K562 (cell line): Measurements from ENCODE around the gene YTHDC2. TPM values are rescaled to one million over a fixed set of nuclear protein-coding genes. Genes with fewer than 3 reads are reported as not detected.

Experiments
- ATAC-seq: fragments of 200-7000 bp; cut with Tn5 transposase; 3 replicates; pipeline ENCODE4 v1.9.1; 2020; ENCODE audit warnings: moderate library complexity
- BruUV-seq: library from RNA; stranded (reverse); fragments of 400-500 nt; replicated peaks from 2 replicates; lab custom pipeline; 2021; lab: Mats Ljungman, UMichigan
- CTCF ChIA-PET: fragments of 300-600 bp; formaldehyde crosslinking; extraction: SDS; loops from one replicate; lab custom pipeline; 2021; ENCODE audit warnings: low intra/inter-chr PET ratio; lab: Yijun Ruan, JAX
- POLR2A ChIA-PET: fragments of 300-600, 350-650 bp; sonication (Branson Sonifier 250); formaldehyde crosslinking; extraction: SDS; loops from one replicate; lab custom pipeline; 2021; ENCODE audit warnings: antibody characterized with exemption, inconsistent platforms; lab: Yijun Ruan, JAX
- DNase-seq, 4 experiments: peaks; one replicate each; pipeline versions ENCODE4 v3.0.0 to v3.0.0-alpha.2; 2011 to 2018; ENCODE audit warnings: low spot score in 3 of 4, mixed read lengths in 3 of 4; ENCODE audit errors: extremely low read depth in 1 of 4
- FAIRE-seq: peaks from 2 replicates; lab custom pipeline; 2011; peaks lifted over from hg19 to GRCh38; lab: Jason Lieb, UNC
- H2AFZ ChIP-seq: 2 replicates; pipeline ENCODE4 v1.6.0; 2011; ENCODE audit warnings: low read depth, low read length, control low read depth, inconsistent platforms
- H3K27ac ChIP-seq: fragments of 200-600 bp; 3 replicates; pipeline ENCODE4 v1.8.0; 2011; ENCODE audit warnings: low read depth, mild to moderate bottlenecking, control low read depth, inconsistent platforms, low read length, moderate library complexity, mixed read lengths; ENCODE audit errors: extremely low read depth
- H3K27me3 ChIP-seq, 2 experiments: fragments of 300-600 bp in 1 of 2; 2 replicates in 1 of 2; 3 replicates in 1 of 2; pipeline versions ENCODE4 v1.6.0 to v1.8.0; 2011; ENCODE audit warnings: inconsistent platforms in 2 of 2, low read length in 2 of 2, mild to moderate bottlenecking in 1 of 2, mixed read lengths in 1 of 2, moderate library complexity in 1 of 2; ENCODE audit not compliant: control insufficient read depth in 2 of 2, insufficient read depth in 2 of 2
- H3K36me3 ChIP-seq: fragments of 300-600 bp; 3 replicates; pipeline ENCODE4 v1.8.0; 2011; ENCODE audit warnings: mild to moderate bottlenecking, low read length, inconsistent platforms; ENCODE audit not compliant: control insufficient read depth, insufficient read depth
- H3K4me1 ChIP-seq, 2 experiments: fragments of 200-600 bp in 1 of 2; replicated peaks in 1 of 2; 2 replicates in 1 of 2; 3 replicates in 1 of 2; pipeline versions ENCODE4 v1.5.1 to v1.8.0; 2011; ENCODE audit warnings: inconsistent platforms in 2 of 2, low read length in 2 of 2, mild to moderate bottlenecking in 1 of 2, mixed read lengths in 1 of 2, moderate library complexity in 1 of 2; ENCODE audit not compliant: control insufficient read depth in 2 of 2, insufficient read depth in 2 of 2
- H3K4me2 ChIP-seq: 2 replicates; pipeline ENCODE4 v1.6.1; 2011; ENCODE audit warnings: low read length, control low read depth, inconsistent platforms, mixed read lengths; ENCODE audit not compliant: insufficient read depth
- H3K4me3 ChIP-seq: fragments of 200-600 bp; sonication (generic), shearing (Covaris generic); 2 replicates; pipeline ENCODE4 v1.5.1; 2016; ENCODE audit warnings: control low read depth, inconsistent platforms
- H3K79me2 ChIP-seq: fragments of 200-600 bp; 3 replicates; pipeline ENCODE4 v1.8.0; 2011; ENCODE audit warnings: low read length, inconsistent platforms; ENCODE audit not compliant: control insufficient read depth, insufficient read depth
- H3K9ac ChIP-seq, 2 experiments: 2 replicates each; pipeline versions ENCODE4 v1.6.0 to v1.6.1; 2011; ENCODE audit warnings: low read depth in 2 of 2, low read length in 2 of 2, control low read depth in 1 of 2, inconsistent platforms in 1 of 2, mild to moderate bottlenecking in 1 of 2, mixed read lengths in 1 of 2; ENCODE audit not compliant: insufficient read depth in 1 of 2
- H3K9me1 ChIP-seq: one replicate; pipeline ENCODE4 v1.6.0; 2011; ENCODE audit warnings: inconsistent platforms, mild to moderate bottlenecking, low read length, moderate library complexity; ENCODE audit not compliant: control insufficient read depth, insufficient read depth
- H3K9me3 ChIP-seq: replicated peaks from 2 replicates; pipeline ENCODE4 v1.5.1; 2011; ENCODE audit warnings: low read depth, low read length, inconsistent platforms; ENCODE audit not compliant: control insufficient read depth, insufficient read depth
- H4K20me1 ChIP-seq: replicated peaks from 2 replicates; pipeline ENCODE4 v1.6.1; 2011; ENCODE audit warnings: low read length, inconsistent platforms, mixed read lengths; ENCODE audit not compliant: control insufficient read depth, insufficient read depth
- ATF1 ChIP-seq, 2 experiments: fragments of 450-650 bp in 1 of 2; IDR thresholded peaks; 2 replicates each; pipeline ENCODE4 v1.6.1; 2016; ENCODE audit warnings: missing compliant biosample characterization in 1 of 2, missing genetic modification characterization in 1 of 2
- ATF3 ChIP-seq, 2 experiments: fragments of 450-650 bp in 1 of 2; sonication (generic) in 1 of 2; formaldehyde crosslinking in 1 of 2; IDR thresholded peaks in 1 of 2; conservative IDR thresholded peaks in 1 of 2; 2 replicates each; pipeline versions ENCODE4 v1.6.1 to v1.8.1; 2016 to 2023; ENCODE audit warnings: mild to moderate bottlenecking in 2 of 2, moderate library complexity in 2 of 2, inconsistent platforms in 1 of 2, missing genetic modification reagents in 1 of 2
- CCNT2 ChIP-seq: IDR thresholded peaks from 2 replicates; pipeline ENCODE4 v1.6.1; 2011; ENCODE audit warnings: borderline replicate concordance, low read depth, mild to moderate bottlenecking, moderate library complexity, mixed read lengths, low read length; ENCODE audit not compliant: insufficient read length; ENCODE audit errors: extremely low read depth
- E2F4 ChIP-seq: sonication (generic); formaldehyde crosslinking; IDR thresholded peaks from 2 replicates; pipeline ENCODE4 v1.8.0; 2022; ENCODE audit warnings: mild to moderate bottlenecking, low read depth, missing genetic modification reagents
- NCOA6 ChIP-seq: fragments of 450-650 bp; IDR thresholded peaks from 2 replicates; pipeline ENCODE4 v1.6.1; 2017; ENCODE audit warnings: mild to moderate bottlenecking
- NFE2L1 ChIP-seq: fragments of 450-650 bp; IDR thresholded peaks from 2 replicates; pipeline ENCODE4 v1.6.1; 2016; ENCODE audit warnings: missing genetic modification characterization, low read depth, mild to moderate bottlenecking, missing compliant biosample characterization, moderate library complexity, borderline replicate concordance
- NR1H2 ChIP-seq: sonication (generic); formaldehyde crosslinking; IDR thresholded peaks from 2 replicates; pipeline ENCODE4 v1.4.0; 2020; ENCODE audit warnings: mild to moderate bottlenecking, missing genetic modification reagents
- NR2C1 ChIP-seq, 2 experiments: fragments of 450-650 bp; IDR thresholded peaks; 2 replicates each; pipeline ENCODE4 v1.6.1; 2017; ENCODE audit warnings: mild to moderate bottlenecking in 2 of 2, antibody characterized with exemption in 1 of 2, inconsistent platforms in 1 of 2, missing compliant biosample characterization in 1 of 2, missing genetic modification characterization in 1 of 2
- RB1 ChIP-seq: fragments of 450-650 bp; IDR thresholded peaks from 2 replicates; pipeline ENCODE4 v1.6.1; 2017; ENCODE audit warnings: low read depth, mild to moderate bottlenecking
- SAP30 ChIP-seq: fragments of 200-600 bp; sonication (generic); IDR thresholded peaks from 2 replicates; pipeline ENCODE4 v1.6.1; 2012; ENCODE audit warnings: borderline replicate concordance, low read depth, mild to moderate bottlenecking, moderate library complexity, low read length, control low read depth, inconsistent platforms; ENCODE audit not compliant: insufficient read depth, poor library complexity, severe bottlenecking
- SOX6 ChIP-seq: fragments of 450-650 bp; IDR thresholded peaks from 2 replicates; pipeline ENCODE4 v1.6.1; 2014; ENCODE audit warnings: mild to moderate bottlenecking
- ZBTB26 ChIP-seq: fragments of 450-650 bp; formaldehyde crosslinking; IDR thresholded peaks from 2 replicates; pipeline ENCODE4 v1.4.0; 2022; ENCODE audit warnings: missing genetic modification characterization
- ZEB2 ChIP-seq: fragments of 450-650 bp; IDR thresholded peaks from 2 replicates; pipeline ENCODE4 v1.6.1; 2016
- ZHX1 ChIP-seq: fragments of 150-350 bp; conservative IDR thresholded peaks from 2 replicates; pipeline ENCODE4 v1.6.1; 2014; ENCODE audit warnings: low read length
- ZNF347 ChIP-seq: fragments of 450-650 bp; formaldehyde crosslinking; IDR thresholded peaks from 2 replicates; pipeline ENCODE4 v1.4.0; 2020; ENCODE audit warnings: low read depth, mild to moderate bottlenecking, moderate library complexity
- WGBS: fragments of 100-300 bp; shearing (Covaris generic); methylation state at CpG from one replicate; pipeline ENCODE4 v1.1.6; 2016; ENCODE audit warnings: low coverage, mixed read lengths; ENCODE audit not compliant: insufficient coverage; ENCODE audit errors: missing lambda C conversion rate; 5-methylcytosine and 5-hydroxymethylcytosine counted together
- in situ Hi-C: fragments of 300-500 bp; cut with MboI; formaldehyde crosslinking; loops from 4 replicates; pipeline ENCODE4 v1.15.0; 2018; ENCODE audit warnings: inconsistent platforms, mixed read lengths
- intact Hi-C: fragments of 100-400 bp; cut with micrococcal nuclease; formaldehyde crosslinking; loops from 2 replicates; pipeline ENCODE4 v1.14.2; 2022
- polyA plus RNA-seq, 8 experiments: library from polyadenylated mRNA; depleted of rRNA in 4 of 8; stranded (reverse) in 5 of 8; unstranded in 3 of 8; fragments of >200 nt; fragmentation: Nextera tagmentation in 2 of 8; fragmentation: Illumina TruSeq in 1 of 8; extraction: Ambion mirVana in 2 of 8; extraction: Trizol in 1 of 8; gene quantifications; 2 replicates each; pipeline versions ENCODE4 v1.2.1 to v1.2.3, GENCODE V29; 2011 to 2014; ENCODE audit warnings: inconsistent platforms in 1 of 8, missing spikeins in 1 of 8
- total RNA-seq, 7 experiments: library from RNA; depleted of rRNA in 6 of 7; stranded (reverse); fragments of >200 nt in 6 of 7; fragmentation: Illumina TruSeq in 2 of 7; extraction: Trizol in 2 of 7; gene quantifications; 2 replicates each; pipeline versions ENCODE4 v1.2.1 to v1.2.3, GENCODE V29; 2011 to 2021; ENCODE audit warnings: low replicate concordance in 1 of 7

Gene YTHDC2
- total and polyA plus RNA-seq, 9 of the 15 experiments (the other 6 are each of a cell fraction or from before 2014, with no cell fraction given): 2.7 to 21.6 (median 15.9) TPM

GRCh38 chr5:113523168-113523567 is 9.7 kb downstream of the YTHDC2 start:
- FAIRE-seq (no peak), ATAC-seq (no peak), DNase-seq (no peak)
- Histone ChIP-seq H3K27ac (no peak overlapping the region), H2AFZ (no peak overlapping the region), H3K79me2 (peaks cover 29% of the 10 kb centered on the region; the same call in 2 of the 3 replicates), H3K27me3 (no peaks in the 10 kb centered on the region), H3K4me1 (no peaks in the 10 kb centered on the region), H3K9me1 (no peaks in the 10 kb centered on the region), H4K20me1 (no peaks in the 10 kb centered on the region), H3K4me2 (no peak overlapping the region), H3K9me3 (no peaks in the 10 kb centered on the region), H3K4me3 (no peak overlapping the region), H3K9ac (no peak overlapping the region), H3K36me3 (peaks cover 36% of the 10 kb centered on the region; the same call in 2 of the 3 replicates)
- no peak for TF ChIP-seq NR2C1 (IDR thresholded peaks at IDR 0.05)
- no peak for TF ChIP-seq NR2C1 (tag; IDR thresholded peaks at IDR 0.05)
- no peak for TF ChIP-seq NFE2L1 (tag)
- TF ChIP-seq ATF3 (IDR thresholded peaks at IDR 0.05): no peak
- no peak for TF ChIP-seq ATF3 (CRISPR knock-in tag; conservative IDR thresholded peaks at IDR 0.05)
- no peak for TF ChIP-seq ZEB2
- no peak for TF ChIP-seq SOX6
- no peak for TF ChIP-seq SAP30
- no peak for TF ChIP-seq E2F4 (CRISPR knock-in tag)
- TF ChIP-seq CCNT2: no peak
- no peak for TF ChIP-seq NCOA6
- no peak for TF ChIP-seq ZHX1
- TF ChIP-seq ZNF347 (CRISPR knock-in tag): no peak
- TF ChIP-seq ATF1 (CRISPR knock-in tag; IDR thresholded peaks at IDR 0.05): no peak
- TF ChIP-seq ATF1 (tag; IDR thresholded peaks at IDR 0.05): no peak
- no peak for TF ChIP-seq RB1
- TF ChIP-seq NR1H2: no peak
- no peak for TF ChIP-seq ZBTB26 (CRISPR knock-in tag)
- no TSS peak for BruUV-seq
- ChIA-PET CTCF (no interaction called here), POLR2A (no interaction called here)
- intact Hi-C loops: no loop called here
- WGBS: 90% methylated on average over 2 of the region's 2 CpGs
- in situ Hi-C loops: no loop called here
